ENCODE measurements around the gene DDR1.
"Not testable (repeated sequence)": the region's sequence is repeated elsewhere in the genome, so short reads cannot be mapped to it uniquely, and the experiment has no call there.

The DDR1 gene

DNA sequence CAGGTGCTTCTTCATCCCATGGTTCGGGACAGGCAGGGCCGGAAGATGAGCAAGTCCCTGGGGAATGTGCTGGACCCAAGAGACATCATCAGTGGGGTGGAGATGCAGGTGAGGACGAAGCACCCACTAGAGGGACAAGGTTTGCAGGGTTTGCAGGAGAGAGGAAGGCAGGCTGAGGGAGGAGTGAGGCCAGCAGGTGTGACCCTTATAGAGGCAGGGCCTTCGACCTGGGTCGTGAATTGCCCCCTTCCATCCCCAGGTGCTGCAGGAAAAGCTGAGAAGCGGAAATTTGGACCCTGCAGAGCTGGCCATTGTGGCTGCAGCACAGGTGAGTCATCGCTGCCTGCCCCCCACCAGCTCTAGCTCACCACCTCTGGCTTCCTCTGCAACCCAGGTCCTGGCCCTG, 38.1 kb downstream of the DDR1 start:
- no peak for DNase-seq

DNA sequence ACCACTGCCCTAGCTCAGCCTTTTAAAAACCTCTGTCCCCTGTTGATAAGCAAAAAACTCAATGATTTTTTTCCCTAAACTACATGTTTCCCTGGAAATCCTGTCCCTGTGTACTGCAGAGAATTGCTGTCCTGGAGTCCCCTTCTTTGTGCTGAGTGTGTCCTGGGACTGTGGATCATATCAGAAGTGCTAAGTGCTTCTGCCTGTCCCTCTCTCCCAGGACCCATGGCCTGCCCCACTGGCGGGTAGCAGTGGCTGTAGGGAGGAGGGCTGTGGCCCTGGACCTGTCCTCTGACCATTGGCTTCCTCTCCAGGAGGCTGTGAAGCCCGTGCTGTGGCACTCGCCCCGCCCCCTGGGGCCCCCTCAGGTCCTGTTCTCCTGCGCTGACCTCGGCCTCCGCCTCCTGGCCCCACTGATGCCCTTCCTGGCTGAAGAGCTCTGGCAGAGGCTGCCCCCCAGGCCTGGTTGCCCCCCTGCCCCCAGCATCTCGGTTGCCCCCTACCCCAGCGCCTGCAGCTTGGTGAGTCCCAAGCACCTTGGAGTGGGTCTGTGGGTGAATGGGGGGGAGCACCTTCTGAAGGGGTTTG, 39.8 kb downstream of the DDR1 start:
- not testable (repeated sequence) for DNase-seq

GRCh38 chr6:30926644-30927043, 42.3 kb downstream of the DDR1 start:
- DNase-seq, result no peak

DNA sequence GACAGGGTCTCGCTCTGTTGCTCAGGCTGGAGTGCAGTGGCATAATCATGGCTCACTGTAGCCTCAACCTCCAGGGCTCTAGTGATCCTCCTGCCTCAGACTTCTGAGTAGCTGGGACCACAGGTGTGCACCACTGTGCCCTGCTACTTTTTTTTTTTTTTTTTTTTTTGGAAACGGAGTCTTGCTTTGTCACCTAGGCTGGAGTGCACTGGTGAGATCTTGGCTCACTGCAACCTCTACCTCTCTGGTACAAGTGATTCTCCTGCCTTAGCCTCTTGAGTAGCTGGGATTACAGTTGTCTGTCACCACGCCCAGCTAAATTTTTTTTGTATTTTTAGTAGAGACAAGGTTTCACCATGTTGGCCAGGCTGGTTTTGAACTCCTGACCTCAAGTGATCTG, 42.8 kb downstream of the DDR1 start:
- DNase-seq, result not testable (repeated sequence)

DNA sequence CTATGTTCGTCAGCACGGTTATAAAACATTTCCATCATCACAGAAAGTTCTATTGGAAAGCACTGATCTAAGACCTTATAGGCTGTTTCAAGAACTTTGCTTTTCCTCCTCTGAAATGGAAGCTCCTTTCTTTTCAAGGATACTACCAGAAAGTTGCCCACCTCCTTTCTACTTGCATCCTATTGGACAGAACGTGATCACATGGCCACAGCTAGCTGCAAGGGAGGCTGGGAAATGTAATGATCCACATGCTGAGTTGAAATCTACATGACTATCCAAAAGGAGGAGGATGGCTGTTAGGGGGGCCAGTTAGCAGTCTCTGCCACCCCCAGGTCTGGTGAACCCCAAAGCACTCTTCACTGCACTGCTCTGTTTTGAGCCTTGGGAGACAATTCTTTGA, 44.4 kb downstream of the DDR1 start:
- no peak for DNase-seq

GRCh38 chr6:30930506-30930905, 46.2 kb downstream of the DDR1 start:
- no peak for DNase-seq

- no peak for DNase-seq
Measured at GRCh38 chr6:30931272-30931671, 47.0 kb downstream of the DDR1 start.

- DNase-seq, result no peak
Measured at GRCh38 chr6:30931969-30932645, 47.8 kb downstream of the DDR1 start, which contains the start of gene SFTA2. TSS of gene SFTA2 (minus strand) at chr6:30932170. CDS start at chr6:30932096, 74 bp downstream.

- no peak for DNase-seq
Measured at GRCh38 chr6:30932665-30933365, 48.5 kb downstream of the DDR1 start.

DNA sequence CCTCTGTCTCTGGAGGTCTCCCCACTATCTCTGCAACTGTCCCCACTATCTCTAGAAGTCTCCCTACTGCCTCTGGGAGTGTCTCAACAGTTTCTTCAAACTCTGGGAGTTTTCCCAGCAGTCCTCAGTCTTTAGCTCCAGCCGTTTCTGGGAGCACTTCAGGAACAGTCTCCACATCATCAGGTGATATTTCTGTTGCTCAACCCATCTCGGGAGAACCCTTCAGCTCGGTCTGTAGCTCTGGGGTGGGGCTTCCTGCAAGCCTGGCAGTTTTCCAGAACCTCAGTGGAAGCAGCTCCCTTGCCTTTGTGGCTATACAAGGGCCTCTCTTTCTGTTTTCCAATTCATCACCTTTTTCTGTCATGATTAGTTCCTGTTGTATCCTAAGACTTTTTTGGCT, 50.7 kb downstream of the DDR1 start:
- peak; percentile 37 for DNase-seq

GRCh38 chr6:30937265-30937664, 52.9 kb downstream of the DDR1 start:
- no peak for DNase-seq

DNA sequence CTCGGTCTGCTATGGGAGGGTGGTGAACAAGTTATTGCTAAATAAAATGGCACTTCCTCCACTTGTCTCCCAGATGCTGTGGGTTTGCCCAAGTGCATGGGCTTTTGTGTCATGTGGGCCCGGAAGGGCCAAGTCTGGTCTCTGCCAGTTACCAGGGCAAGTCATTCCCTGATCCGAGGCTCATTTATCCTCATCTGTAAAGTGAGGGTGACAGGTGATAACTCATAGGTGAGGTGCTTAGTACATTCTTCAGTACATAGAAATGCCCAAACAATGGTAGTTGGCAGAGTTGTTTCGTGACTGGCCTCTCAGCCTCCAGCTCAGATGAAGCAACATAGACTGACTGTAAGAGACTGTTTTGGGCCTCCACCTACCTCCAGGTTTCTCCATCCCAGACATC, 54.4 kb downstream of the DDR1 start:
- DNase-seq, result no peak

DNA sequence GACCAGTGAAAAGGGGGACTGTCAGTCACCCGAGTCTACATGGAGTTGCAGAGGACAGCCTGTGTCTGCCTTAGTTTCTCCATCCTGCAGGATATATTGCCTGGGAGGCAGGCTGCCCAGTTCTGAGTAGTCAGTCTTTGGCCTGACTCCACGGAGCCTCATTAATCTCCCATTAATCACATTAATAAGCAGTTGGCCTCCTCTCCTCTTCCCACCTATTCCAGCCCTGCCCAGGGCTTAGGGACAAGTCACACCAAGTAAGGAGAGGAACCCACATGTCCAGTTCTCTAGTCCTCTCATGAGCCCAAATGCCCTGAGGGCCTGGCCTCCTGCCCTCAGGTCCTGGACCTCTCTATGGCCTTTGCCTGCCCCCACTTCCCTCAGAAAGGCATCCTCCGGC, 55.2 kb downstream of the DDR1 start:
- DNase-seq, result no peak

DNA sequence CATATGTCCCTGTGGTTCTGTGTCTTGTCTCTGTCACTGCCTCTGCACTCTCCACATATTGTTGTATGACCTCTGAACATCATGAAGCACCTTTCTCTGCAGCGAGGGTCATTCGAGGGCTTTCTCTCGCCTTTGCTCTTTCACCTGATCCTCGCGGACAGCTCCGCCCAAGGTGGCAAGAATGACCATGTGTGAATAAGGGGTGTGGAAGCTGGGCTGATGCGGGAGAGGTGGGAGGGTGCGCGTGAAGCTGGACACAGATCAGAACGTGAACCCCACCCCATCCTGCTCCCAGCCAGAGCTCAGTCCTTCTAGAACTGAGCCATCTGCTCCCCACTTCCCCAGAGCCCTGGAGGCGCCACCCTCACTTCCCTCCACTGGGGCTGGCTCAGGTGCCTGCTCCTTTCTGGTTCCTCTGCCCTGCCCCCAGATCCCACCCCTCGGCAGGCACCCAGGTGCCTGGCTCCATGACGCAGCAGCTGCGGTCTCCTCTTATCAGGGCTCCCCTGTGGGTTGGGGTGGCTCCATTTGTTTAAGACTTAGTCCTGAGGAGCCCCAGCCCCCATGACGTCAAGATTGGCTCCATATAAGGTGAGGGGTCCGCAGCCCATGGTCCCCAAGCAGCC, 56.2 kb downstream of the DDR1 start, which contains the start of gene MUCL3:
Gene MUCL3, plus strand, starts transcription at position 613 of the 626 bp plus-strand sequence. CDS start 27 bp downstream, outside the sequence.
- DNase-seq, result no peak

DNA sequence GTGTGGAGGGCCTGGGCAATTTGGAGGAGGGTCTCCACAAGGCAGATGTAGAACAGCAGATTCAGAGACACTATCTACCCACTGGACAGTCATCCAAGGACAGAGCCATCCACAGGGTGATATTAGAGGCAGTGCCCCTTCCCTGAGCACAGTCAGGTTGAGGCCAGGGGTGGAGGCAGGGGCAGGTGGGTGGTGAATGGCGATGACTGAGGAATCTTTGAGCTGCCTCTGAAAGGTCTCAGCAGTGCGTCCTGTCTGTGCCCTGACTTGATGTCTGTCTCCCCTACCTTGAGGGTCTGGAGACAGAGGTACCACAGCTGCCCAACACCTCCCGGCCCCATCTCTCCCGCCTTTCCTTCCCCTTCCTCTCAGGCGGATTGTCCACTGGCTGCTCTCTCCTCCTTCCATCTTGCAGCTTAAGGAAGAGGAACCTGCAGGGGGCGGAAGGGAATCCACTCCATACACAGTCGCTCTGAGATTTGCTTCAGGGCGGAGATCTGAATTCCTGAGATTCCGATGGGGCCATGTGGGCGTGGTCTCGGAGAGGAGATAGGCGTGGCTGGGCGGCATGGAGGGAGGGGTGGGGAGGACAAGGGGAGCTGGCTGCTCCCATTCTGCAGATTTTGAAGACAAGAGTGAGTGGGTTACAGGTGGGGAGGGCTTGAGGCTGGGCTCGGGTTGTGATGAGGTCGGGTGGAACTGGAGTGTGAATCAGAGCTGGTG, 58.2 kb downstream of the DDR1 start:
- peak; percentile 42 for DNase-seq

DNA sequence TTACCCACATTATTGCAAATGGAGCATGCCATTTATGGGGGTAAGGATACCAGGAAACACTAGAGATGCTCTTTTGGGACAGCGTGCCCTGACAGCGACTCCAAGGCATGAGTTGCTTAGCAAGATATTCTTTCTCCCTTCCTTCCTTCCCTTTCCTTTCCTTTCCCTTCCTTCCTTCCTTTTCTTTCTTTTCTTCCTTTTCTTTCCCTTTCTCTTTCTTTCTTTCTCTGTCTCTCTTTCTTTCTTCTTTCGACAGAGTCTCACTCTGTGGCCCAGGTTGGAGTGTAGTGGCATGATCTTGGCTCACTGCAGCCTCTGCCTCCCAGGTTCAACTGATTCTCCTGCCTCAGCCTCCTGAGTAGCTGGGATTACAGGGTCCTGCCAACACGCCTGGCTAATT, 59.7 kb downstream of the DDR1 start:
- DNase-seq, result no peak

GRCh38 chr6:30945281-30945680, 61.0 kb downstream of the DDR1 start:
- DNase-seq, result no peak

- DNase-seq, result no peak
Measured at GRCh38 chr6:30947231-30947630, 62.9 kb downstream of the DDR1 start.

- DNase-seq, result no peak
Measured at GRCh38 chr6:30948811-30949210, 64.5 kb downstream of the DDR1 start.
